ENCODE data around the gene FGD6.
"Not testable (repeated sequence)": the region's sequence is repeated elsewhere in the genome, so short reads cannot be mapped to it uniquely, and the experiment has no call there.

Gene FGD6

DNA sequence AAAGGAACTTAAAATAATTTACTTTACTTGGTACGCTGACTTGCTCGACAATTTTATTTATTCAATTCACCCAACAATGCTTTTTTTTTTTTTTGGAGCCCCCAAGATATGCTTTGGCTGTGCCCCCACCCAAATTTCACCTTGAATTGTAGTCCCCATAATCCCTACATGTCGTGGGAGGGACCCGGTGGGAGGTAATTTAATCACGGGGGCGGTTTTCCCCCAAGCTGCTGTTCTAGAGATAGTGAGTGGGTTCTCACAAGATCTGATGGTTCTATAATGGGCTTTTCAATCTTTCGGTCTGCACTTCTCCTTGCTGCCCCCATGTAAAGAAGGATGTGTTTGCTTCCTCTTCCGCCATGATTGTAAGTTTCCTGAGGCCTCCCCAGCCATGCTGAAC, 10.4 kb downstream of the FGD6 start:
- in situ Hi-C loops (cut with MboI; ENCODE audit: low sequenced_read_pairs), result no loop called here

DNA sequence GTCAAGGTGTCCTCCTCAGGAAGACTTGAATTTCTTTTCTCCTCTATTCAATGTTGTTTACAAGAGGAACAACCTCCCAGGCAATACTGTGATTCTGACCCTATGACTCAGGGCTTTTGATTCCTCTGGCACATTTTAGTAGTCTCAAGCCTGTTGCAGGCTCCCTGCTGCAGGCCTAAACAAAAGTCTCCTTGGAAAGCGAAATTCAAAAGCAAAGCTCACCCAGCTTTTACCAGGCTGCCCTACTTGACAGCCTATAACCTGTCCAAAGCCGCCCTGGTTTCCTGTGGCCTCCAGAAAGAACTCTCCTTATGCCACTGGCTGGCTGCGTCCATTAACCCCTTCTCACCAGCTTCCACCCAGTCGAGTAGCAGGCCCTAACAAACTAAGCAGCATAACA, 11.6 kb downstream of the FGD6 start:
- in situ Hi-C loops (cut with MboI; ENCODE audit: low sequenced_read_pairs), result no loop called here

DNA sequence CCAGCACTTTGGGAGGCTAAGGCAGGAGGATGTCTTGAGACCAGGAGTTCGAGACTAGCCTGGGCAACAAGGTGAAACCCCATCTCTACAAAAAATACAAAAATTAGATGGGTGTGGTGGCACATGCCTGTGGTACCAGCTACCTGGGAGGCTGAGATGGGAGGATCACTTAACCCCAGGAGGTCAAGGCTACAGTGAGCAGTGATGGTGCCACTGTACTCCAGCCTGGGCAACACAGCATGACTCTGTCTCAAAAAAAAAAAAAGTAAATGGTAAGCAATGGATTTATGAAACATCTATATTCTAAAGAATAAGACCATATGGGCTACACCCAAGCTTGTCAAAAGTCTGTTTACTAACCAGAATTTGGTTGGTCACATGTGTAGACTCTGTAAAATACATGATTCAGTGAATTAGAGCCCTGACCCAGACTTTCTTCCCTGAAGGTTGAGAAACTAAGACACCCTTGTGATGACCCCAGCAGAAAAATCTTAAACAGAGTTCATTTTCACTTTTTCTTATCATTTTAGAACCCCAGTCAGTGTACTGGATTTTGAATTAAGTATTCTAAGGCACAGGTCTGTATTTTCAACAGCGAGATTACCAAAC, 12.1 kb downstream of the FGD6 start:
- in situ Hi-C loops (cut with MboI; ENCODE audit: low sequenced_read_pairs), result no loop called here

DNA sequence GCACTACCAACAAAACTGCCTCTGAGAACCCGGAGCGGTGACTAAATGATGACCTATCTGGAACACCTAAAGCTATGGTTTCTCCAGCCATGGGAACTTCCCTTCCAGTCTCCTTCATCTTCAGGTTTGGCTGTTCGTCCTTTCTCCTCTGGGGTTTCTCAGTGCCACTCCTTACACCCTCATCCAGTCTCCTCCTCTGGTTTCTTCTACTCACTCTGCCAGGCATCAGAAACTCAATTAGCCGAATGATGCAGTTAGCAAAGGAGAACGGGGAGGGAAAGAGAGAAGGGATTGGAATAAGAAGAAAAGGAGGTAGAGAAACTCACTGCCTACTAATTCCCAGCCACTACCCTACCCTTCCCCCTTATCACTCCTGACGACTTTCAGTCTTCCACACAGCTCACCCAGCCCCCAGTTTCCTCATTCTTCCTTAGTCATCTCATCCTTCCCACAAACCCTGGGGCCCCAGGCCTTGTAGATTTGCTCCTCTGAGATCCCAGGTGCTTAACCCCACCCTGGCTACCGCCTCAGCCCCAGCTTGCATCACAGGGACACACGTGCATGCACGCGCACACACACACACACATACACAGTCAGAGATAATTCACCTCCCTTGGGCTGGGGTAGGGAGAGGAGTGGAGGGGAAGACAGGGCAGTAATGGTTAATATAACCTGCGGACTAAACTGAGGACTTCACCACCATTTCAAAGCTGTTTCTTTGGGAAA, 13.0 kb downstream of the FGD6 start:
- in situ Hi-C loops (cut with MboI; ENCODE audit: low sequenced_read_pairs), result no loop called here

DNA sequence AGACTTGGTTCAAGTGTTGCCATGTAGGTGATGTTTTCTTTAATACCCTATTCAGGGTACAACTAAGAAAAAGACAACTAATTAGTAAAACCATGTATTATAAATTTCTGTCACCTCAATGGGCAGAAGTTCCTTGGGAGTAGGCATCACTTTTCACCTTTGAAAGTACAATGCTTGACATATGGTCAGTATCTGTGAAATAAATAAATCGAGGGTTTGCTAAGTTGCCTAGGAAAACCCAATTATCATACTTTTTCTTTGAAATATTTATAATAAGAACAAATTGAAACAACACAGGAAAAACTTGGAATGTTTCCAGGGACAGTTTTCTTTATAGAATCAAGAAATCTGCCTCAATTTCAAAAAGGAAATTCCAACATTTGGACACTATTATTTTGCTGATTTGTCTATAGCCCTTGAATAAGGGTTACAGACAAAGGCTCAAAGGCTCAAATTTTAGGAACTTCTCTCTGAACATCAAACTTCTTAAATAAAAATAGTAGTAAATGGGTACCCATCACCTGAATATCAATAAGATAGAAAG, 13.7 kb downstream of the FGD6 start:
- in situ Hi-C loops (cut with MboI; ENCODE audit: low sequenced_read_pairs), result no loop called here

DNA sequence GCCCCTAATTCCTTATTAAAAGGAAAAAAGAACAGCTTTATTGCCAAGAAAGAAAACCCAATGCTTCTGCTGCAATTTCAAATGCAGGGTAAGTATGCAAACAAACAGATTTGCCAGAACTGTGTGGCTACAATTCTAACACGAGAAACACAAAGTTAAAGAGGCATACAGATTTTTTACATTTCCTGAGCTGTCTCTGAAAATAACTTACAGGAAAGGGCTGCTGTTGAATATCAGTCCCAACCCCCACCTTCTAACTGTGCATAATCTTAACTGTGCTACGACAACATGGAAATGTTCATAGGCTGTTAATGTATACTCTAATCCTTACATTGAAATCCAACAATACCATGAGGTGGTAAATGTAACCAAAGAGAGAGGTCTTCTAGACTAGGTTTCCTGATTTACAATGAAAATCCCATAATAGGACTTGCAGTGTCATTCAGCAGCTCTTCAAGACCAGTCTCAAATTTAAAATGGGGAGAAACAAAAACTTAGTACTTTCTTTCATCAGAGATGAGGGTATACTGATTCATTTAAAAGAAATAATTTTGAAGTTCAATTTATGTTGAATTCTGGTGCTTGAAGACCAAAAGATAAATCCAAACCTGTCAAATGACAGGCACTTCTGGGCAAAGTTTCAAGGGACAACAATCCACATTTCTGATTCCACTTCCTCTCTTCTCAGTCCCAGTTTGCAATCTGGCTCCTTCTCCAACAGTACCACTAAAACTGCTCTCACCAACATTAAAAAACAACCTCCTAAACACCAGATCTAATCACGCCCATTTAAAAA, 14.4 kb downstream of the FGD6 start:
- in situ Hi-C loops (cut with MboI; ENCODE audit: low sequenced_read_pairs), result no loop called here

DNA sequence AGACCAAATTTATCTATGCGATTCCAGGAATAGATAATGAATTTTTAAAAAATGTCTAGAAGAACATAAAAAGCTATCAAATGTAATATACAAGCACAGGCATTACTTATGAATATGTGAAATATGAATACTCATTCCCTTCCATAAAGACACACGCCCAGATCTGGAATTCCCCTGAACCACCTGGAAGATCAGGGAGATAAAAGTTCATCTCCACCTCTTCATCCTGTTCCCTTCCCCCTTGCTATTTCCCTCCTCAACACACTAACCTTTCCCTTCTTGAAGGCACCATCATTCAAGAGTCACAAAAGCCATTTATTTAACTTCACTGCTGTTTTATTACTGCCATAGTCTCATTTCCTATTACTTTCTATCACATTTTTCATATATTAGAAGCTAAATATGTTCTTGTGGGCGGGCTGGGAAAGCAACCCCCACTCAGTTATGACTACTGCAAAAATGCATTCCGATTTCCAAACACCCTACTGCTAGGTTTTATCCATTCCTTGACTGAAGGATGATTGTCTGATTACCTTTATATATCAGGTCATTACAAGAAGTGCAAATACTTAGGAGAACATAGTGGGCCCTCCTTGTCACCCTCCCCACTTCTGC, 16.1 kb downstream of the FGD6 start:
- in situ Hi-C loops (cut with MboI; ENCODE audit: low sequenced_read_pairs), result no loop called here

DNA sequence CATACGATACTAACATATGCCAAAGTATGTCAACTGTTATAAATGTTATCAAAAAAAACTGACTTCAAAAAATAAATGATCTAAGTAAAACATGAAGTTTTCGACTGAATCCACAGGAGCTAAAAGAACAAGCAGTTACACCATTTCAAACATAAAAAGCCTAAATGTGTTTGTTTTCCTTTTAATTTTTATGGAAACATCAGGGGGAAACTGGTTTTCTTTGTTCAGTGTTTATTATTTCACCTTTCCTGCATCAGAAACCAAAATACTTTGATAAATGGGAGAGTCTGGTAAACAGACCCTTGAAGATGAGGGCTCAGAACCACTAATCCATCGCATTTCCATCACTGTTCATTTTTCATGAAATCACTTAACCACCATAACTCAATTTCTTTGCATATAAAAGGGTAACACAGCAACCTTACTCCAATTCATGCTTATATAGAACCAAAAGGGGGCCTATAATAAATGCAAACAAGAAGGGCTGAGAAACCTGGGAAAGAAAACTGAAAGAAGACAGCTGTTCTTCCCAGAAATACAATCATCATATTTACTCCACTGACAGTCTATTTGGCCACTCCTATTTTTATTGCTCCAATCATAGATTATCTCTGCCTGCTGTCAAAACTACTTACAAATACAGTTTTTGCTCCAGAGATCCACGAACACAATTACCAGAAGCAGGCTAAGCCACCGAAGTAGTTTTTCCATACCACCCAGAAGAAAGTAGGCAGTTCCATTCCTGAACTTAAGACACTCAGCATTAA, 17.0 kb downstream of the FGD6 start:
- in situ Hi-C loops (cut with MboI; ENCODE audit: low sequenced_read_pairs), result no loop called here

DNA sequence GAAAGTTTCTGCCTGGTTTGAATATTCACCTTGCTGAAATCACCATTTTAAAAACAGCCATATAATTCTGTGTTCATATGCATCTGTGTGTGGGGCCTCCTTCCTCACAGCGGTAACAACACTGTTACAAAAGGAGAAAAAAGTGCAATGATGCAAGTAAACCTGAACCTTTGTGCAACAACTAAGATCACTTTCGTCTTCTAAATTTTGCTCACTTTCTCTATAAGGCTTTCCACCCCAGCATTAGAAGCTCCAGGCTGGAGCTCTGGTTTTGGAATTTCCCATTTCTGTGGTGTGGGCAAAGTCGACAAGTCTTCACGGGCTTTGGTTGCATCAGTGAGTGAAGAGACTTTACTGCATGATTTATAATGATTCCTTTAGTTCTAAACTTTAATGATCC, 18.4 kb downstream of the FGD6 start:
- in situ Hi-C loops (cut with MboI; ENCODE audit: low sequenced_read_pairs), result no loop called here

DNA sequence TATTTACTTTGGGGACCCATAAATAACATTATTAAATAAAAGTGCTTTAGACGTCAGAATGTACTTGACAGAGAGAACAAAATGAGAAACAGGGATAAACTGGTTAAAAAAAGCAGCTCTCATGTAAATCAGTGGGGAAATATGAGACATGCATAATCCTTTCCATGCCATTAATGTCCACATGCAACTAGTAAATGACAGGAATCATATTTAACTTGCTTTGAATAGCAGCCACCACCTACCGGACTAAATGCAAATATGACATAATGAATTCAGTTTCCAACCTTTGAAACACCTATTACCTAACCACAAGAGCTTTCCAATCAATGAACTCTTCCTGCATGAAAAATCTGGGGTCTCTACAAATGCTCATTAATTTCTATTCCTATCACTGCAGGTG, 19.6 kb downstream of the FGD6 start:
- in situ Hi-C loops (cut with MboI; ENCODE audit: low sequenced_read_pairs), result no loop called here

DNA sequence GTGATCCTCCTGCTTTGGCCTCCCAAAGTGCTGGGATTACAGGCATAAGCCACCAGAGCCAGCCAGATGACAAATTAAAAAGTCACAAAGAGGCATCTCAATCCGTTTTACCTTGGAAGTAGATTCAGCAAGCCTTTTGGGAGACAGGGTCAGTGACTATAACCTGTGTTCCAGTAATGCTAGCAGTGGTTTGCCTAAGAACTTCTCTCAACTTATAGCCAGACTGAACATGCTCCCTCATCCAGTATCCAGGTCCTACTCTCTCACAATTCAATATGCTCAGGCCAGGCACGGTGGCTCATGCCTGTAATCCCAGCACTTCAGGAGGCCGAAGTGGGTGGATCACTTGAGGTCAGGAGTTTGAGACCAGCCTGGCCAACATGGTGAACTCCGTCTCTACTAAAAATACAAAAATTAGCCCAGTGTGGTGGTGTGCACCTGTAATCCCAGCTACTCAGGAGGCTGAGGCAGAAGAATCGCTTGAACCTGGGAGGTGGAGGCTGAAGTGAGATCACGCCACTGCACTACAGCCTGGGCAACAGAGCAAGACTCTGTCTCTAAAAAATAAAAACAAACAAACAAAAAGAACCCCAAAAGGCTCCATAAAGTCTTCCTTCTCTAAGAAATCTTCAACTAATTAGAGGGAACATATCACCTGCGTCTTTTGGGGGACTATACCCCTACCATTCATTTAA, 20.2 kb downstream of the FGD6 start:
- in situ Hi-C loops (cut with MboI; ENCODE audit: low sequenced_read_pairs), result not testable (repeated sequence)

DNA sequence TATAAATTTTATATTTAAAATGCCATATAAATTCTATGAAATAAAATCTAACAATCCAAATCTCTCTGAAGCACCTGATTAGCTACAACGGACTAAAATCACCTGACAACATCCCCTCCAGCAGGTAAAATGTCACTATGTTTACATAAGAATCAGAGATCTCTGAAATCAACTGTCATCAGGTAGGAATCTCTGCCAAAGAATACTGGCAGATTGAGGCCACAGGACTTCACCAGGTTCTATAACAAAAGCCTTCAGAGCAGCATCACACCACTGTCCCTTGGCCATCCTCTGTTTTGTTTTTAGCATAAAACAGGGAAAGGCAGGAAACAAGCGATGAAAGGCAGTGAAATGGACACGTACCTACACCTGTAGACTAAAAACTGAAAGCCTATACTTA, 22.1 kb downstream of the FGD6 start:
- in situ Hi-C loops (cut with MboI; ENCODE audit: low sequenced_read_pairs), result no loop called here

DNA sequence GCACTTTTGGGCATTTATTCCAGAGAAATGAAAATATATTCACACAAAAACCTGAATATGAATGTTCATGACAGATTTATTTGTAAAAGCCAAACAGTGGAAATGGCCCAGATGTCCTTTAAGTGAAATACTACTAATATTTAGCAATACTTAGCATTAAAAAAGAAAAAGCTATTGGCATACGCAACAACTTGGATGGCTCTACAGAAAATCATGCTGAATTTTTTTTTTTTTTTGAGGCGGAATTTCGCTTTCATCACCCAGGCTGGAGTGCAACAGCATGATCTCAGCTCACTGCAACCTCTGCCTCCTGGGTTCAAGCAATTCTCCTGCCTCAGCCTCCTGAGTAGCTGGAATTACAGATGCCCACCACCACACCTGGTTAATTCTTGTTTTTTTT, 24.1 kb downstream of the FGD6 start:
- in situ Hi-C loops (cut with MboI; ENCODE audit: low sequenced_read_pairs), result no loop called here

DNA sequence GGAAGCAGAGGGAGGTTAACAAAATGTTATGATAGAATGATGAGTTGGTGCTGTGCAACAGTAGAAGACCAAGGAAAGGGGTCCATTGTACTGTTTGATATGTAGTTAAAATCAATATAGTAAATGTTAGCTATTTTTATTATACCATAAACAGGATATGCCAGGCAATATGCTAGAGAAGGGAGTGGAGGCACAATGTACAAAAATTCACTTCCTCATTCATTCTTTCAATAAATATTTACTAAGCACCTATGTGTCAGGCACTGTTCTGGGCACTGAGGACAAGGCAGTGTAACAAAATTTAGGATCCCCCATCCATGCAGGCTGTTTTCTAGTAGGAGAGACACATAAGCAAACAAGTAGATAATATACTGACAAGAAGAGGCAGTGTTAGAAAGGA, 25.0 kb downstream of the FGD6 start:
- in situ Hi-C loops (cut with MboI; ENCODE audit: low sequenced_read_pairs), result no loop called here

DNA sequence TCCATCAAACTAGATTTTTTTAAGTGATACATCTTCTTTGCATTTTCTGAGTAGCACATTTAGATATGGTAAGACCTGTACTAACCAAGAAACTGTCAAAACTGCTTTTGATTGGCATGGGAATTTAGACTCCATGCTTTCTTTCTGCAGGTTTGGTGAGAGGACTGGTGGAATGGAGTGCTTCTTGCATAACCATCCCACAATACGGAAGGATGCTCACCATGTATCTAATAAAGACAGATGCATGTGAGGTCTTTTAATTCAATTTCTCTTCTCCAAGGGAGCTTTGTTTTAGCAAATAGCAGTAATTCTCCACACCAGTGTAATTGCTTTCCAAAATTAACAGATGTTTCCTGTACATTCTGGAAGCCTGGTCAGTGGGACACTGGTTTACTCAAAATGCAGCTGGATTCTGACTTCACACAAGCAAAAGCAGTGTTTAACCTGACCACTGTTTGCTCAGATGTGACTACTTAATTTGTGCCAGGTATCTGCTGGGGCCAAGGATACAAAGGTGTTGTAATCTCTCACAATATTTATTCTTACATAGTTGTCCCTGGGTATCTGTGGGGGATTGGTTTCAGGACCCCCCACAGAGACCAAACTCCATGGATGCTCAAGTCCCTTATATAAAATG, 26.1 kb downstream of the FGD6 start:
- in situ Hi-C loops (cut with MboI; ENCODE audit: low sequenced_read_pairs), result no loop called here

DNA sequence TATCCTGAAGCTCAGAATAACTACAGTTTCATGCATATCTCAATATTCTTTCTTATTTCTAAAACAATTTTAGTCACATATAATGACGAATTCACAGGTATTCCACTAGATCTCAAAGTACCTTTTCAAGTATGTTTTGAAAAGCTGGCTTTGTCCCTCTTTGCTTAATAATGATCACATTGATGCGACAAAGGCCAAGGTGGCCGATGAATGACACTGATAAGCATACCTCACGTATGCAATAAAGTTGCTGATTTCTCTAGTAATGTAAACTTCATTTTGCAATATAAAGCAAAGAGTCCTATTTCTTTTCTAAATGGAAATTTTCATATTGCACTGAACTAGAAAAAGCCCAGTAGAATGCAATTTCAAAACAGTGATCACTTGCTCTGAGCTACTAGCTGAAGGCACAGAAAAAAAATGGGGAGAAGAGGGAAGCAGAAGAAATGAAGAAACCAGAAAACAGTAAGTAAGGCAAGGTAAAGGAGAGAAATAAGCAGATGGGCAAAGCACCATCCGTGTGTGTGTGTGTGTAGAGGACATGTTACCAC, 29.3 kb downstream of the FGD6 start:
- in situ Hi-C loops (cut with MboI; ENCODE audit: low sequenced_read_pairs), result no loop called here

DNA sequence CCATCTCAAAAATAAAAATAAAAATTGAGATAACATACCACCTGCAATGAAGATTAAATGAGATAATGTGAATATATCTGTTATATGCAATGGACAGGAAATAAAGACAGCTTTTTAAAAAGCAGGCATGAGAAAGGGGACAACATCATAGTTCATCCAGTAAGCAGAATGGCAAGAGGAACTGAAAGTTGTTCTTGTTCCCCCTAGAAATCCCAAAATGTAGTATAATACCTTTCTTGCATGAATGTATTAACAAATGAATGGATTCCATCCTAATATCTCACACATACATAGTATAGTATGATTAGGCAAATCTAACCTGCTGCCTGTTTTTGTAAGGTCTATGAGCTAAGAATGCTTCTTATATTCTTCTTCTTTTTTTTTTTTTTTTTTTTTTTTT, 31.4 kb downstream of the FGD6 start:
- in situ Hi-C loops (cut with MboI; ENCODE audit: low sequenced_read_pairs), result no loop called here

DNA sequence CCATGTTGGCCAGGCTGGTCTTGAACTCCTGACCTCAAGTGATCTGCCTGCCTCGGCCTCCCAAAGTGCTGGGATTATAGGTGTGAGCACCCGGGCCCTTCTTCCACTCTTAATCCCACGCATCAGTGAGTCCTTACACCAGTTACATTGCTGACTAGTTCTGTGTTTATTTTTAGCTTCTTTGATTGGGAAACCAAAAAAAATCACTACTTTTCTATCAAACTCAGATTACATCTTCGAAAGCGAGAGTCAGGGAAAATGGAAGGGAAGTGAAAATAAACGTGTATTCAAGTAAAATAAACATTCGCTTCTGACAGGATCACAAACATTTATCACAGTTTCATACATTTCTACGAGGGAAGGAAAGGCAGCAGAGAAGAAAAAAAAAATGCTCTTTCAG, 32.2 kb downstream of the FGD6 start:
- in situ Hi-C loops (cut with MboI; ENCODE audit: low sequenced_read_pairs), result no loop called here

DNA sequence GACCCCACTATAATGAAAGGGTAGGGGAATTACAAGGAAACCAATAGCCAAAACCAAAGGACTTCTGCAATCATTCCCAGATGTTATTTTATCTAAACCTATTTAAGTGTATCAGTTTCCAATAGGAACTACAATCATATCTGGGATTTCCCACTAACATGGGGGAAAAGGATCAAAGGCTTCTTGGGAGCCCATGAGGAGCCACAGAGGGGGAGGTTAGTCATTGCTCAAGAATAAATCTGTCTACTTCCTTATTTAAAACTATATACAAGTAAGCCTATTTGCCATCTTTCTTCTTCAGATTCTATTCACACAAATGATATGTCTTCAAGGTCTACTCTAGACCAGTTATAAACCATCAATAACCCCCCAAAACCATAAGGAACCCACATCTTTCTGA, 33.1 kb downstream of the FGD6 start:
- in situ Hi-C loops (cut with MboI; ENCODE audit: low sequenced_read_pairs), result no loop called here
